Aorta (tissue), 5 donors: ENCODE results near the gene LIN7C. TPM values are rescaled to one million over a fixed set of nuclear protein-coding genes. Genes with fewer than 3 reads are reported as not detected.
"Not testable (repeated sequence)": the region's sequence is repeated elsewhere in the genome, so short reads cannot be mapped to it uniquely, and the experiment has no call there.

Source experiments
- ATAC-seq: fragments of 200-7000 bp; cut with Tn5 transposase; one replicate; pipeline ENCODE4 v1.9.1; 2022; ENCODE audit warnings: moderate library complexity; ENCODE audit not compliant: low FRiP score
- DNase-seq, 2 donors: peaks; one replicate each; pipeline ENCODE4 v3.0.0-alpha.2; 2020
- H3K27ac ChIP-seq, 2 donors: one replicate each; pipeline ENCODE4 v1.5.1; 2013; ENCODE audit warnings: low read length in 2 of 2, mild to moderate bottlenecking in 2 of 2, moderate library complexity in 2 of 2, control low read depth in 1 of 2, inconsistent platforms in 1 of 2, low read depth in 1 of 2
- H3K27me3 ChIP-seq, 2 donors: one replicate each; pipeline ENCODE4 v1.6.1; 2013; ENCODE audit warnings: control low read depth in 1 of 2, low read length in 1 of 2, mild to moderate bottlenecking in 1 of 2, moderate library complexity in 1 of 2; ENCODE audit not compliant: insufficient read depth in 2 of 2, control insufficient read depth in 1 of 2
- H3K36me3 ChIP-seq, 2 donors: one replicate each; pipeline ENCODE4 v1.6.1; 2013; ENCODE audit warnings: control low read depth in 1 of 2, low read length in 1 of 2, mild to moderate bottlenecking in 1 of 2; ENCODE audit not compliant: insufficient read depth in 2 of 2, control insufficient read depth in 1 of 2
- H3K4me1 ChIP-seq, 2 donors: one replicate each; pipeline ENCODE4 v1.6.1; 2013; ENCODE audit warnings: low read length in 2 of 2, control low read depth in 1 of 2, mild to moderate bottlenecking in 1 of 2, moderate library complexity in 1 of 2; ENCODE audit not compliant: insufficient read depth in 2 of 2, control insufficient read depth in 1 of 2
- H3K4me3 ChIP-seq, 2 donors: one replicate each; pipeline ENCODE4 v1.5.1; 2013; ENCODE audit warnings: low read length in 2 of 2, control low read depth in 1 of 2, mild to moderate bottlenecking in 1 of 2
- H3K9me3 ChIP-seq: one replicate; pipeline ENCODE4 v1.6.1; 2013; ENCODE audit warnings: mild to moderate bottlenecking, low read length; ENCODE audit not compliant: control insufficient read depth
- WGBS, 2 donors: extraction: QIAGEN DNeasy Blood & Tissue Kit; methylation state at CpG; one replicate each; pipeline ENCODE4 v1.1.7; 2013; 5-methylcytosine and 5-hydroxymethylcytosine counted together
- intact Hi-C, 2 donors: fragments of 100-400 bp; cut with DNase I; formaldehyde crosslinking; loops; one replicate each; pipeline versions ENCODE4 v1.14.2 to v1.15.0; 2022
- microRNA-seq, 2 donors: library from miRNA; unstranded; fragments of <30 nt; microRNA quantifications; one replicate each; pipeline ENCODE4 v1.2.0, GENCODE V29; 2020
- polyA plus RNA-seq, 2 donors: library from polyadenylated mRNA; stranded (reverse); fragments of 200-250 nt; gene quantifications; one replicate each; pipeline ENCODE4 v1.2.3, GENCODE V29; 2013
- total RNA-seq, 2 donors: library from RNA; stranded (reverse); fragmentation: NEBNext Ultra II Directional; extraction: Animal tissue kit (Norgen Biotek cat#: 25700); gene quantifications; one replicate each; pipeline ENCODE4 v1.2.1, GENCODE V29; 2021
- donor health status: healthy with polysubstance abuse.
- donor health status: Bipolar disorder and iron deficiency.
- donor health status: DM: no; HTN: no; CAD: no.
- donor health status: DM: no; HTN: no; CAD: no.
- donor health status: DM: yes; HTN: yes; CAD: no.

LIN7C gene
- total and polyA plus RNA-seq, 4 donors = 10.1 to 40.4 (median 23.0) TPM

- Histone ChIP-seq H3K9me3 (no peaks in the 10 kb centered on the region), H3K27ac (no peak overlapping the region), H3K36me3 (no peaks in the 10 kb centered on the region), H3K4me3 (no peak overlapping the region), H3K4me1 (peaks cover 0 to 8% of the 10 kb centered on the region in 2 donors), H3K27me3 (no peaks in the 10 kb centered on the region)
- WGBS, 2 donors = 90 to 91% methylated on average over 3 of the region's 3 CpGs
- DNase-seq (no peak), ATAC-seq (no peak)
- intact Hi-C loops = no loop called here
Measured at GRCh38 chr11:27452147-27452546, 54.4 kb downstream of the LIN7C start.

DNA sequence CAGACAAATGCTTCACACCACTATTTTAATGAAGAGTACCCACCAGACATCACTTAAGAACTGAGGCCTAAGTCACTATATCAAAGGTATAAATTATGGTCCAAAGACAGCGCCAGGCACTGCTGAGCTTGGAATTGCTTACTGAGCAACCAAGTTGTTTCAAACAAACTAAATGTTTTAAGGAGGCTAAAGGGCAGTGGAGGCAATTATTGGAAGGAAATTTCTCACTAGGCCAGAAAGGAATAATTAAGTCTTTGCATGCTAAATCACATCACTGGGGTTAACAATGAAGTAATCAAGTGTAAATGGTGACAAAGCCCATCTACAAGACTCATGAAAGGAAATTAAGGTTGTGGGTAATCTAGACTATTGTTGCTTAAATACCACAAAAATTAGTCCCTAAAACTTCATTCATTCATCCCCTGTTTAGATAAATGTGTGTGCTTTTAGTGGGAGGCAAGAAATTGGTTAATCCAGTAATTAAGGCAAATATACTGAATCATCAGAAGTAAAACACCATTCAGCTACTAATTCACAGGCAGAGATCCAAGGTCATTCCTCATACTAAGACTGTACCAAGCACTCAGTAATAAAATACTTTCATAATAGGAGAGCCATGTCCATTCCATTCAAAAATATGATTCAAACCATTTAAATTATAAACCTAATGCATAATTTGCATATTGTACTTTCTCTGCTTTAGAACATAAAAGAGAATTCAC, 55.2 kb downstream of the LIN7C start:
- DNase-seq = no peak
- no peak overlapping the region for H3K4me3 ChIP-seq
- H3K36me3 ChIP-seq = no peaks in the 10 kb centered on the region
- intact Hi-C loops = no loop called here
- no peak overlapping the region for H3K27ac ChIP-seq
- no peaks in the 10 kb centered on the region for H3K9me3 ChIP-seq
- ATAC-seq = no peak
- H3K4me1 ChIP-seq = peaks cover 0 to 8% of the 10 kb centered on the region in 2 donors
- no peaks in the 10 kb centered on the region for H3K27me3 ChIP-seq
- 76 to 82% methylated on average over 1 of the region's 1 CpG for WGBS, 2 donors

- WGBS, 2 donors = 94 to 97% methylated on average over 5 of the region's 5 CpGs
- DNase-seq, H3K9me3 ChIP-seq, H3K4me1 ChIP-seq, intact Hi-C loops, H3K27ac ChIP-seq, H3K36me3 ChIP-seq, H3K27me3 ChIP-seq, H3K4me3 ChIP-seq, ATAC-seq: not testable (repeated sequence)
Measured at GRCh38 chr11:27448184-27448540, 58.4 kb downstream of the LIN7C start.

- WGBS, 2 donors = 84 to 85% methylated on average over 5 of the region's 5 CpGs
- ATAC-seq (no peak), DNase-seq (no peak)
- H3K36me3 ChIP-seq = no peaks in the 10 kb centered on the region
- no peaks in the 10 kb centered on the region for H3K9me3 ChIP-seq
- H3K27me3 ChIP-seq = no peaks in the 10 kb centered on the region
- H3K4me3 ChIP-seq = no peak overlapping the region
- no peak overlapping the region for H3K27ac ChIP-seq
- intact Hi-C loops = no loop called here
- H3K4me1 ChIP-seq = peaks cover 0 to 4% of the 10 kb centered on the region in 2 donors
Measured at GRCh38 chr11:27447288-27448183, 59.0 kb downstream of the LIN7C start.

DNA sequence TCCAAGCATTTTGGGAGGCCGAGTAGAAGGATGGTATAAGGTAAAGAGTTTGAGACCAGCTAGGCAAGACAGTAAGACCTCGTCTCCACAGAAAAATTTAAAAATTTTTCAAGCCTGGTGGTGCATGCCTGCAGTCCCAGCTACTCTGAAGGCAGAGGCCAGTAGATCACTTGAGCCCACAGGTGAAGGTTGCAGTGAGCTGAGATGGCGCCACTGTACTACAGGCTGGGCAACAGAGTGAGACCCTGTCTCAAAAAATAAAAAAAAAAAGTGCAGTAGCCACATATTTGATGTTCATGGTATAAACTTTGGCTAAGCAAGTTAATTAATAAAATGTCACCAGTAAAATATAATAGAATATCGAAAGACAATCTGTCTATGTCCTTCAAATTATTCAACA, 60.9 kb downstream of the LIN7C start:
- intact Hi-C loops = no loop called here

GRCh38 chr11:27444801-27445215, 61.8 kb downstream of the LIN7C start:
- no peak overlapping the region for H3K27ac ChIP-seq
- WGBS, 2 donors = 79 to 94% methylated on average over 2 of the region's 2 CpGs
- no peaks in the 10 kb centered on the region for H3K9me3 ChIP-seq
- ATAC-seq (no peak), DNase-seq (no peak)
- intact Hi-C loops = no loop called here
- H3K4me1 ChIP-seq = peaks cover 0 to 3% of the 10 kb centered on the region in 2 donors
- H3K27me3 ChIP-seq = no peaks in the 10 kb centered on the region
- no peaks in the 10 kb centered on the region for H3K36me3 ChIP-seq
- H3K4me3 ChIP-seq = no peak overlapping the region

More for the DNA sequence above, 60.9 kb downstream of the LIN7C start:
- Histone ChIP-seq H3K4me1 (peaks cover 0 to 3% of the 10 kb centered on the region in 2 donors), H3K36me3 (no peaks in the 10 kb centered on the region), H3K27me3 (no peaks in the 10 kb centered on the region), H3K4me3 (no peak overlapping the region), H3K9me3 (no peaks in the 10 kb centered on the region), H3K27ac (no peak overlapping the region)
- DNase-seq = no peak
- whole genome bisulfite sequencing, 2 donors = 96% methylated on average over 4 of the region's 4 CpGs
- ATAC-seq = no peak

Small RNA genes within 50 kb of the gene (microRNA-seq; reads per million reads assigned to microRNA genes)
- 0 reads per million in 2 donors for gene MIR8087

Other genes starting within 250 kb of the LIN7C start
- gene CCDC34, start 143.6 kb downstream of the LIN7C start, total RNA-seq = 1 to 10 TPM; 1.4 to 3.1 TPM
- 1 to 10 TPM; 3.8 to 6.4 TPM for gene CCDC34, start 143.6 kb downstream of the LIN7C start, polyA plus RNA-seq
- gene LGR4, start 34.0 kb downstream of the LIN7C start, total RNA-seq = 10 to 100 TPM; 19.5 to 23.6 TPM
- 10 to 100 TPM in 1 of 2 donors, 1 to 10 TPM in 1; 4.6 to 25.7 TPM for gene LGR4, start 34.0 kb downstream of the LIN7C start, polyA plus RNA-seq
- gene BDNF, start 193.7 kb upstream of the LIN7C start, total RNA-seq = 1 to 10 TPM in 1 of 2 donors, under 1 TPM in 1; 0.75 to 6.2 TPM
- 1 to 10 TPM; 1.1 to 1.9 TPM for gene BDNF, start 193.7 kb upstream of the LIN7C start, polyA plus RNA-seq